HG03139 (cell line): ENCODE measurements around the gene ZNF569.
"Not testable (repeated sequence)": the region's sequence is repeated elsewhere in the genome, so short reads cannot be mapped to it uniquely, and the experiment has no call there.

ENCODE experiments used
- ATAC-seq: cut with Tn5 transposase; IDR thresholded peaks from one replicate; pipeline ENCODE4 v1.9.1; 2021; ENCODE audit not compliant: unreplicated experiment

The ZNF569 gene

GRCh38 chr19:37403403-37403802 is 63.8 kb downstream of the ZNF569 start:
- no peak for ATAC-seq

- no peak for ATAC-seq
Observed at GRCh38 chr19:37401078-37401477, 66.2 kb downstream of the ZNF569 start.

- ATAC-seq: not testable (repeated sequence)
Observed at GRCh38 chr19:37391399-37391798, 75.8 kb downstream of the ZNF569 start.

GRCh38 chr19:37389234-37389633 is 78.0 kb downstream of the ZNF569 start:
- ATAC-seq: no peak

GRCh38 chr19:37370880-37371661 is 96.2 kb downstream of the ZNF569 start, which contains the start of gene ZNF527:
TSS of gene ZNF527 (plus strand) at chr19:37371099. CDS start at chr19:37374199, 3,100 bp downstream.
- ATAC-seq: peak; percentile 91

GRCh38 chr19:37370386-37370879 is 96.8 kb downstream of the ZNF569 start:
- ATAC-seq: peak; percentile 11

- ATAC-seq: no peak
Observed at GRCh38 chr19:37362733-37363132, 104.5 kb downstream of the ZNF569 start.

GRCh38 chr19:37361994-37362393 is 105.2 kb downstream of the ZNF569 start:
- ATAC-seq: no peak
